Uterus (tissue), 4 donors: ENCODE measurements around the gene RFX8. TPM values are rescaled to one million over a fixed set of nuclear protein-coding genes. Genes with fewer than 3 reads are reported as not detected.

Source experiments
- DNase-seq, 2 donors: peaks; one replicate each; pipeline ENCODE4 v3.0.0-alpha.2; 2019 to 2020
- H3K27ac ChIP-seq, 2 donors: fragments of 200-600 bp; sonication (generic); 1 replicate in 1 of 2; 2 replicates in 1 of 2; pipeline ENCODE4 v1.5.1; 2016 to 2018
- H3K27me3 ChIP-seq, 2 donors: fragments of 200-600 bp; sonication (generic); one replicate each; pipeline ENCODE4 v1.5.1; 2018 to 2019; ENCODE audit warnings: control low read depth in 1 of 2
- H3K36me3 ChIP-seq, 2 donors: fragments of 200-600 bp; sonication (generic); one replicate each; pipeline ENCODE4 v1.5.1; 2019; ENCODE audit warnings: control low read depth in 1 of 2
- H3K4me1 ChIP-seq, 2 donors: fragments of 200-600 bp; sonication (generic); one replicate each; pipeline ENCODE4 v1.5.1; 2018 to 2019; ENCODE audit warnings: control low read depth in 1 of 2
- H3K4me3 ChIP-seq, 2 donors: fragments of 200-600 bp; sonication (generic); 1 replicate in 1 of 2; 2 replicates in 1 of 2; pipeline ENCODE4 v1.5.1; 2018 to 2019; ENCODE audit warnings: mild to moderate bottlenecking in 1 of 2
- H3K9me3 ChIP-seq, 2 donors: fragments of 200-600 bp; sonication (generic); one replicate each; pipeline ENCODE4 v1.5.1; 2019; ENCODE audit warnings: control low read depth in 1 of 2
- POLR2A ChIP-seq, 2 donors: fragments of 450-650 bp; IDR thresholded peaks; one replicate each; pipeline ENCODE4 v1.6.1; 2016; ENCODE audit warnings: antibody characterized with exemption in 2 of 2, mild to moderate bottlenecking in 1 of 2, moderate library complexity in 1 of 2
- intact Hi-C: fragments of 100-400 bp; cut with DNase I; formaldehyde crosslinking; loops from one replicate; pipeline ENCODE4 v1.15.1; 2023; ENCODE audit warnings: low total_unique reads
- total RNA-seq, 4 donors: library from RNA; depleted of rRNA in 3 of 4; stranded (reverse); fragments of >200 nt in 3 of 4; gene quantifications; one replicate each; pipeline versions ENCODE4 v1.1.0 to v1.2.4, GENCODE V29; 2014 to 2023
- TF ChIP-seq, protein P1 (sequence below), 4 experiments: fragments of 200-600 bp in 2 of 4; fragments of 450-650 bp in 2 of 4; sonication (generic) in 2 of 4; IDR thresholded peaks; one replicate each; pipeline ENCODE4 v1.5.1; 2016 to 2019; ENCODE audit warnings: antibody characterized with exemption in 4 of 4, mild to moderate bottlenecking in 2 of 4, moderate library complexity in 1 of 4
- donor health status: DM: yes; HTN: yes; CAD: no.

RFX8 gene
- total RNA-seq, 4 donors from 2014 or later, result 0.51 to 1.4 (median 1.1) TPM; not detected in 1

DNA sequence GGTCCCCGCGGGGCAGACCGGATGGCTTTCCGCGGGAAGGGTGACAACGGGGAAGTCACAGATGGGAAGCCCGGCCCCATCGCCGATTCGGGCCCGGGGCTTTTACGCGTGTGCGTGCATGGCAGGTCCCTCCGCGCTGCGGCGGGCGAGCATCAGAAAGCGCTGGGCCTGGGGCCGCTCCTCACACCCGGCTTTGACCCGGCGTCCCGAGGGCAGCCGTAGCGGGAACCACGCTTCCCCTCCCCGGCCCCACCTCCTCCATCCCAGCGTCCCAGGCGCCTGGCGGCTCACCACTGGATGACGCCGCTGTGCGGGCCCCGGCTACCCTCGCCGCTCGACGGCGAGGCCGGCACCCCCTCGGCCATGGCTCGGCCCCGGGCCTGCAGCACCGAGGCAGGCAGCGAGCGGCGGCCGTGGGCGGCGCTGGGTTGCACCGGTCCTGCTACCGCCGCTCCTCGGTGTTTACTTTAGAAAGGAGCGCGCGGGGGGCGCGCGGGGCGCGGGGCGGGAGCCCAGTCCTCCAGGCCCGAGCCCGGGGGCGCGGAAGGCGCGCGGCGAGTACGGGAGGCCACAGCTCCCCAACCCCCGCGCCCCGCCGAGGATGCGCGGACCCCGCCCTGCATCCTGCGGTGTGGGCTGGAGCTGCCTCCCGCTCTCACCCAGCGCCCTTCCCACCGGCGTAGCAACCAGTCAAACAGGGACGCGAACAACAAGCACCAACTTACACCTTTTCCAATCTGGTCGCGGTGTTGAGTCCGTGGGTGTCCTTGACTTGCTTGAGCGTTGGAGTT lies 806 bp downstream of the RFX8 start:
- peak overlapping the region; percentile 28 to 65 for H3K4me3 ChIP-seq
- no peaks in the 10 kb centered on the region for H3K27me3 ChIP-seq
- H3K4me1 ChIP-seq, result no peaks in the 10 kb centered on the region
- no peaks in the 10 kb centered on the region for H3K9me3 ChIP-seq
- H3K27ac ChIP-seq, result peak overlapping the region; percentile 82 to 83
- H3K36me3 ChIP-seq, result no peaks in the 10 kb centered on the region
- TF ChIP-seq POLR2A (IDR thresholded peaks at IDR 0.05), result no peak
- TF ChIP-seq, protein P1, sequence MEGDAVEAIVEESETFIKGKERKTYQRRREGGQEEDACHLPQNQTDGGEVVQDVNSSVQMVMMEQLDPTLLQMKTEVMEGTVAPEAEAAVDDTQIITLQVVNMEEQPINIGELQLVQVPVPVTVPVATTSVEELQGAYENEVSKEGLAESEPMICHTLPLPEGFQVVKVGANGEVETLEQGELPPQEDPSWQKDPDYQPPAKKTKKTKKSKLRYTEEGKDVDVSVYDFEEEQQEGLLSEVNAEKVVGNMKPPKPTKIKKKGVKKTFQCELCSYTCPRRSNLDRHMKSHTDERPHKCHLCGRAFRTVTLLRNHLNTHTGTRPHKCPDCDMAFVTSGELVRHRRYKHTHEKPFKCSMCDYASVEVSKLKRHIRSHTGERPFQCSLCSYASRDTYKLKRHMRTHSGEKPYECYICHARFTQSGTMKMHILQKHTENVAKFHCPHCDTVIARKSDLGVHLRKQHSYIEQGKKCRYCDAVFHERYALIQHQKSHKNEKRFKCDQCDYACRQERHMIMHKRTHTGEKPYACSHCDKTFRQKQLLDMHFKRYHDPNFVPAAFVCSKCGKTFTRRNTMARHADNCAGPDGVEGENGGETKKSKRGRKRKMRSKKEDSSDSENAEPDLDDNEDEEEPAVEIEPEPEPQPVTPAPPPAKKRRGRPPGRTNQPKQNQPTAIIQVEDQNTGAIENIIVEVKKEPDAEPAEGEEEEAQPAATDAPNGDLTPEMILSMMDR (IDR thresholded peaks at IDR 0.05), result no peak
- intact Hi-C loops, result no loop called here
- DNase-seq, result peak; percentile 43 to 63

DNA sequence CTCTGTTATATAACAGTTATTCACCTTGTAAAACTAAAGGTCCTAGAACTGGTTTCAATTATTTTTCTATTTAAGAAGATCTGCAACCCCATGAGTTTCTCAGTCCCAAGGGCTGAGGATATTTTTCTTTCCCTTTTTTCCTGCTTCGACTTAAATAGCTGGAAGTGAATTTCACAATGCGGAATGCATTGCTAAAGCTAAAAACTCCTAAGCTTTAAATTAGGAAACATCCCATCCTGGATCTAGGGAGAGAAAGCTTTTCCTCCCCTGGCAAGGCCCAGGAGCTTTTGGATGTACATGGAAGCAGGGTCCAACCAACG lies 1.4 kb downstream of the RFX8 start:
- no peak for DNase-seq
- Histone ChIP-seq H3K36me3 (no peaks in the 10 kb centered on the region), H3K9me3 (no peaks in the 10 kb centered on the region), H3K4me3 (peak overlapping the region; percentile 28 to 65), H3K4me1 (no peaks in the 10 kb centered on the region), H3K27me3 (no peaks in the 10 kb centered on the region), H3K27ac (peak overlapping the region; percentile 82 to 83)
- intact Hi-C loops, result no loop called here
- TF ChIP-seq, protein P1 (IDR thresholded peaks at IDR 0.05), result no peak
- no peak for TF ChIP-seq POLR2A (IDR thresholded peaks at IDR 0.05)

DNA sequence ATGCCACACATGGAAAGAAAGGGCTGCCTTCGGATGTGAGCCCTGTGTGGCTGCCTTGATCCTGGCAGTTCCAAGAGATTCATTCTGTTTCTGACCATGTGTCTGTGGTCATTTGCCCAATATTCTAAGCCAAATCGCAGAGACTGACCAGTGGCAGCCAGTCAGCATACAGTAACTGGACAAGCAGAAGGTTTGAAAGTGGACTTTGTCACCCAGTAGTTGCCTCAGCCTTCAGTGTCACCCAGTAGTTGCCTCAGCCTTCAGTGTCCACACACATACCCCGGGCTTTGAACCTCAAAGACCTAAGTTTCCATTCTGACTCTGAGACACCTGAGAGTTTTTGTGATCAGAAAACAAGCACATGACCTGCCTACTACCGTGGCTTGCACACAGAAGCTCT lies 5.0 kb downstream of the RFX8 start:
- DNase-seq, result no peak
- Histone ChIP-seq H3K9me3 (no peaks in the 10 kb centered on the region), H3K4me3 (no peak overlapping the region), H3K36me3 (no peaks in the 10 kb centered on the region), H3K27ac (no peak overlapping the region), H3K27me3 (no peaks in the 10 kb centered on the region), H3K4me1 (no peaks in the 10 kb centered on the region)
- intact Hi-C loops, result no loop called here
- TF ChIP-seq, protein P1 (IDR thresholded peaks at IDR 0.05), result no peak
- TF ChIP-seq POLR2A (IDR thresholded peaks at IDR 0.05), result no peak

DNA sequence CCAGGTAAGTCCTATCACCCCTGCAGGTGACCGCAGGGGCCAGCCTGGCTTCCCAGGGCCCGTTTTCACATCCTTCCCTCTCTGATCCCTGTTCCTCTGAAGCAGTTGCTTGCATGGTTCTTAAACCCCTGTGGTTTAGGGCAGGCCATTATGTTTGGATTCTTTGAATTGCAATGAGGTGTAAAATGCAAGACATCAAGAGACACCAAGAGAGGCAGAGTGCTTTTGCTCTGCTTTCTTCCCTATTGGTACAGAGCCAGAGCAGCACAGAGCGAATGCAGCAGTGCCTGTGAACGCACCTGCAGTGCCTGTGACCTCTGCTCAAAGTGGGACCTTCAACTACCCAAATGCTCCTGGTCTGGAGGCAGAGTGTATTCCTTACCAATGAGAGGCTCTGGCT lies 7.6 kb downstream of the RFX8 start:
- no peaks in the 10 kb centered on the region for H3K9me3 ChIP-seq
- TF ChIP-seq, protein P1 (IDR thresholded peaks at IDR 0.05), result no peak
- TF ChIP-seq POLR2A (IDR thresholded peaks at IDR 0.05), result no peak
- no peak overlapping the region for H3K4me3 ChIP-seq
- H3K4me1 ChIP-seq, result no peaks in the 10 kb centered on the region
- intact Hi-C loops, result no loop called here
- no peak for DNase-seq
- no peaks in the 10 kb centered on the region for H3K27me3 ChIP-seq
- H3K36me3 ChIP-seq, result no peaks in the 10 kb centered on the region
- no peak overlapping the region for H3K27ac ChIP-seq

DNA sequence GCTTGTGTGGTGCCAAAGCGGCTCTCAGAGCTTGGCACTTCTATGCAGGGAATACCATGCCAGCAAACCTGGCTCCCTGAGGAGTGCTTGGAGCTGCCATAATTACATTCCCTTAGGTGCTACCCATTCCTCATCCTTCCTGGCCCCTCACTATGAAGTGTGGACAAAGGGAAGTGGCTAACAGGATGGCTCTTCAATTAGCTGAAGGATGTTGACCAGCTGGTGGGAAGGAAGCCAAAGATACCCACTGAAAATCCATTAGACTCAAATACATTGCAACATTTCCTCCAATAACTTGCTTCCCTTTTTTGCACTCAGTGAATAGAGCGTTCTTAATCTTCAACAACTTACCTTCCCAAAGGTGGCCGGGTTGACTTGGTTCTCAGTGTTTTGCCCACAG lies 8.5 kb downstream of the RFX8 start:
- intact Hi-C loops, result no loop called here
- Histone ChIP-seq H3K4me3 (no peak overlapping the region), H3K9me3 (no peaks in the 10 kb centered on the region), H3K27me3 (no peaks in the 10 kb centered on the region), H3K36me3 (no peaks in the 10 kb centered on the region), H3K4me1 (no peaks in the 10 kb centered on the region), H3K27ac (no peak overlapping the region)
- TF ChIP-seq, protein P1 (IDR thresholded peaks at IDR 0.05), result no peak
- TF ChIP-seq POLR2A (IDR thresholded peaks at IDR 0.05), result no peak
- no peak for DNase-seq
